OCI-LY1 (cell line): Measurements from ENCODE around the gene CDH23.

Experiments used
- H2AFZ ChIP-seq: fragments of 200-600 bp; sonication (generic), shearing (Covaris generic); 2 replicates; pipeline ENCODE4 v1.6.0; 2014; ENCODE audit warnings: antibody characterized with exemption, mild to moderate bottlenecking, low read length
- H3F3A ChIP-seq: fragments of 200-600 bp; sonication (generic), shearing (Covaris generic); 2 replicates; pipeline ENCODE4 v1.6.0; 2014; ENCODE audit warnings: mild to moderate bottlenecking, antibody characterized with exemption, low read length, moderate library complexity; ENCODE audit not compliant: insufficient read depth
- H3K27ac ChIP-seq: fragments of 200-600 bp; sonication (generic); 2 replicates; pipeline ENCODE4 v1.5.1; 2014; ENCODE audit warnings: low read length, mixed run types, mild to moderate bottlenecking, low read depth; ENCODE audit not compliant: poor library complexity, severe bottlenecking
- H3K27me3 ChIP-seq: fragments of 200-600 bp; sonication (generic); 2 replicates; pipeline ENCODE4 v1.6.0; 2014; ENCODE audit warnings: antibody characterized with exemption, mild to moderate bottlenecking, low read length, moderate library complexity; ENCODE audit not compliant: insufficient read depth
- H3K36me3 ChIP-seq: fragments of 200-600 bp; sonication (generic); 2 replicates; pipeline ENCODE4 v1.6.1; 2014; ENCODE audit warnings: mild to moderate bottlenecking, antibody characterized with exemption, low read length, moderate library complexity, mixed read lengths; ENCODE audit not compliant: insufficient read depth
- H3K4me1 ChIP-seq: fragments of 200-600 bp; sonication (generic); 2 replicates; pipeline ENCODE4 v1.5.1; 2014; ENCODE audit warnings: mild to moderate bottlenecking, low read length, moderate library complexity; ENCODE audit not compliant: insufficient read depth, severe bottlenecking
- H3K4me2 ChIP-seq: fragments of 200-600 bp; sonication (generic), shearing (Covaris generic); 2 replicates; pipeline ENCODE4 v1.6.1; 2014; ENCODE audit warnings: low read length
- H3K4me3 ChIP-seq: fragments of 200-600 bp; sonication (generic); 2 replicates; pipeline ENCODE4 v1.5.1; 2014; ENCODE audit warnings: low read length, low read depth, mild to moderate bottlenecking, mixed read lengths; ENCODE audit not compliant: poor library complexity, severe bottlenecking
- H3K79me2 ChIP-seq: fragments of 200-600 bp; shearing (Covaris generic); 2 replicates; pipeline ENCODE4 v1.6.1; 2016; ENCODE audit warnings: mixed run types, low read length, mixed read lengths; ENCODE audit not compliant: insufficient read depth
- H3K9ac ChIP-seq: fragments of 200-600 bp; sonication (generic), shearing (Covaris generic); 2 replicates; pipeline ENCODE4 v1.6.1; 2014; ENCODE audit warnings: mild to moderate bottlenecking, low read length, mixed read lengths
- H3K9me2 ChIP-seq: fragments of 200-600 bp; sonication (generic), shearing (Covaris generic); 2 replicates; pipeline ENCODE4 v1.6.1; 2014; ENCODE audit warnings: low read depth, mild to moderate bottlenecking, low read length, mixed read lengths
- H3K9me3 ChIP-seq: fragments of 200-600 bp; shearing (Covaris generic); 2 replicates; pipeline ENCODE4 v1.6.1; 2014; ENCODE audit warnings: low read length, mixed read lengths
- H4K20me1 ChIP-seq: fragments of 200-600 bp; sonication (generic), shearing (Covaris generic); 2 replicates; pipeline ENCODE4 v1.6.0; 2016; ENCODE audit warnings: mild to moderate bottlenecking, low read length; ENCODE audit not compliant: insufficient read depth
- EZH2 ChIP-seq: fragments of 200-600 bp; sonication (generic), shearing (Covaris generic); IDR thresholded peaks from 2 replicates; pipeline ENCODE4 v1.8.0; 2017; ENCODE audit warnings: borderline replicate concordance, mixed run types, mild to moderate bottlenecking, antibody characterized with exemption, low read length, moderate library complexity, mixed read lengths
- TF ChIP-seq, protein P1 (sequence below): fragments of 200-600 bp; sonication (generic), shearing (Covaris generic); IDR thresholded peaks from 2 replicates; pipeline ENCODE4 v1.5.1; 2017; ENCODE audit warnings: mild to moderate bottlenecking, antibody characterized with exemption, low read length, moderate library complexity, mixed read lengths

The CDH23 gene

GRCh38 chr10:71776481-71776925 is 379.8 kb downstream of the CDH23 start:
- H3K9ac ChIP-seq = no peak overlapping the region
- H3K4me2 ChIP-seq = no peak overlapping the region
- H3F3A ChIP-seq = no peaks in the 10 kb centered on the region
- no peaks in the 10 kb centered on the region; the same call in none of the 2 replicates for H3K27me3 ChIP-seq
- peaks cover 15% of the 10 kb centered on the region for H3K4me1 ChIP-seq
- no peaks in the 10 kb centered on the region for H3K9me3 ChIP-seq
- TF ChIP-seq EZH2 = no peak
- TF ChIP-seq, protein P1, sequence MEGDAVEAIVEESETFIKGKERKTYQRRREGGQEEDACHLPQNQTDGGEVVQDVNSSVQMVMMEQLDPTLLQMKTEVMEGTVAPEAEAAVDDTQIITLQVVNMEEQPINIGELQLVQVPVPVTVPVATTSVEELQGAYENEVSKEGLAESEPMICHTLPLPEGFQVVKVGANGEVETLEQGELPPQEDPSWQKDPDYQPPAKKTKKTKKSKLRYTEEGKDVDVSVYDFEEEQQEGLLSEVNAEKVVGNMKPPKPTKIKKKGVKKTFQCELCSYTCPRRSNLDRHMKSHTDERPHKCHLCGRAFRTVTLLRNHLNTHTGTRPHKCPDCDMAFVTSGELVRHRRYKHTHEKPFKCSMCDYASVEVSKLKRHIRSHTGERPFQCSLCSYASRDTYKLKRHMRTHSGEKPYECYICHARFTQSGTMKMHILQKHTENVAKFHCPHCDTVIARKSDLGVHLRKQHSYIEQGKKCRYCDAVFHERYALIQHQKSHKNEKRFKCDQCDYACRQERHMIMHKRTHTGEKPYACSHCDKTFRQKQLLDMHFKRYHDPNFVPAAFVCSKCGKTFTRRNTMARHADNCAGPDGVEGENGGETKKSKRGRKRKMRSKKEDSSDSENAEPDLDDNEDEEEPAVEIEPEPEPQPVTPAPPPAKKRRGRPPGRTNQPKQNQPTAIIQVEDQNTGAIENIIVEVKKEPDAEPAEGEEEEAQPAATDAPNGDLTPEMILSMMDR = no peak
- H3K36me3 ChIP-seq = no peaks in the 10 kb centered on the region
- no peaks in the 10 kb centered on the region for H4K20me1 ChIP-seq
- no peaks in the 10 kb centered on the region for H3K9me2 ChIP-seq
- no peak overlapping the region for H3K4me3 ChIP-seq
- H3K27ac ChIP-seq = no peak overlapping the region
- H3K79me2 ChIP-seq = no peaks in the 10 kb centered on the region
- H2AFZ ChIP-seq = no peak overlapping the region

DNA sequence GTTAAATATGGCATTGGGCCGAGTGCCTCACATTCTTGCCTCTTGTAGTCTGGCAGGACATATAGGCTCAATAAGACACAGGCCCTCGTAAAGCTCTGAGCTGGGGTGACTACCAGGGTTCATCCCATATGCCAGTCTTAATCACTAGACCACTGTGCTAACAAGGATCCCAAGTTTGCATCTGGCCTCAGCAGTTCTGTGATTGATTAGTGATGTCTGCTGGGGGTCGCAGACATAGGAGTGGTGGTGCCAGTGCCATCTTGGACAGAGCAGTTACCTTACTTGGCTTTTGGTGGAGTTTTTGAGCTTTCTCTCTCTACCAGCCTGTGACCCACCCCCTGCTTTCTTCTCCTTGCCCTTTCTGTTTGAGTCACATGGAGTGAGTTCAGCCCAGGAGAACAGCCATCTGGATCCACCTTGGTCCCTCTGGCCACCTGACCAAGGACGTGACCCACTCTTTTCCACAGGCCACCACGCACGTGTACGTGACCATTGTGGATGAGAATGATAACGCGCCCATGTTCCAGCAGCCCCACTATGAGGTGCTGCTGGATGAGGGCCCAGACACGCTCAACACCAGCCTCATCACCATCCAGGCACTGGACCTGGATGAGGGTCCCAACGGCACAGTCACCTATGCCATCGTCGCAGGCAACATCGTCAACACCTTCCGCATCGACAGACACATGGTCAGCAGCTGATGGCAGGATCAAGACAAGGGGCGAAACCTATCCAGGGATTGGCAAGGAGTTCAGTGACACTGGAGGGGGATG is 380.7 kb downstream of the CDH23 start:
- Histone ChIP-seq H3K36me3 (no peaks in the 10 kb centered on the region), H3K27ac (no peak overlapping the region), H4K20me1 (no peaks in the 10 kb centered on the region), H3K4me2 (no peak overlapping the region), H3K9ac (no peak overlapping the region), H3F3A (no peaks in the 10 kb centered on the region), H3K4me1 (peaks cover 15% of the 10 kb centered on the region), H3K9me2 (no peaks in the 10 kb centered on the region), H3K9me3 (no peaks in the 10 kb centered on the region), H3K27me3 (no peaks in the 10 kb centered on the region; the same call in none of the 2 replicates), H3K79me2 (no peaks in the 10 kb centered on the region), H3K4me3 (no peak overlapping the region), H2AFZ (no peak overlapping the region)
- no peak for TF ChIP-seq EZH2
- TF ChIP-seq, protein P1 = no peak

DNA sequence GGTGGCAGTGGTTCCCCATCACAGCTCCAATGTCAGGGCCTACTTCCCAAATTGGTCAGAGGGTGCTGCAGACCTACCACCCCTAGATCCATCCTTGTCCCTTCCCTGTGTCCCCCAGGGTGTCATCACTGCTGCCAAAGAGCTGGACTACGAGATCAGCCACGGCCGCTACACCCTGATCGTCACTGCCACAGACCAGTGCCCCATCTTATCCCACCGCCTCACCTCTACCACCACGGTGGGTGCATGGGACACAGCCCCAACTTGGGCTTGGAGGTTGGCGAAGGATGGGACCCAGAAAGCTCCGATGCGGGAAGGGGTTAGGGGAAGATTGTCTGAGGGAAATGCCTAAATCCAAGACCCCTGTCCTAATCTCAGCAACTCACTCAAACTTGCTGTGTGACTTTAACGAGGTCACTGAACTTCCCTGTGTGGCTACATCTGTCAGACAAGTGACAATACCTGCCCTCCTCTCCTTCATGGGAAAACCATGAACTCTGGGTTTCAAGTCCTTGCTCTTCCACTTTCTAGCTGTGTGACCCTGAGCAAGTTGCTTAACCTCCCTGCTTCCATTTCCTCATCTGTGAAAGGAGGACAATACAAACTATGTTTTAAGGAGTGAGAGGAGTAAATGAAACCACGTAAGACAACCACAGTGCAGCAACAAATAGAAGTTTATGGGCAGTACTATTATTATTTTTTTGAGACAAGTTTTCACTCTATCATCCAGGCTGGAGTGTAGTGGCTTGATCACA is 381.5 kb downstream of the CDH23 start:
- Histone ChIP-seq H3F3A (no peaks in the 10 kb centered on the region), H2AFZ (no peak overlapping the region), H3K4me1 (peaks cover 8% of the 10 kb centered on the region), H3K79me2 (no peaks in the 10 kb centered on the region), H3K9ac (no peak overlapping the region), H3K9me2 (no peaks in the 10 kb centered on the region), H3K9me3 (no peaks in the 10 kb centered on the region), H3K36me3 (no peaks in the 10 kb centered on the region), H3K27ac (no peak overlapping the region), H3K4me3 (no peak overlapping the region), H4K20me1 (no peaks in the 10 kb centered on the region), H3K27me3 (no peaks in the 10 kb centered on the region; the same call in none of the 2 replicates), H3K4me2 (no peak overlapping the region)
- no peak for TF ChIP-seq EZH2
- TF ChIP-seq, protein P1 = no peak
